M059J (cell line): ENCODE data around the gene FABP1. TPM values are rescaled to one million over a fixed set of nuclear protein-coding genes. Genes with fewer than 3 reads are reported as not detected.

Source experiments
- DNase-seq: peaks from one replicate; pipeline ENCODE4 v3.0.0-alpha.2; 2012; ENCODE audit warnings: low read depth
- total RNA-seq: library from RNA; depleted of rRNA; stranded (reverse); fragments of >200 nt; shearing (Covaris generic); gene quantifications from 2 replicates; pipeline ENCODE4 v1.2.3, GENCODE V29; 2014

FABP1 gene
- total RNA-seq, 1 experiment from 2014 or later: not detected

GRCh38 chr2:88137833-88138232 lies 10.0 kb upstream of the FABP1 start:
- no peak for DNase-seq

- DNase-seq: no peak
Observed at GRCh38 chr2:88136817-88137216, 9.0 kb upstream of the FABP1 start.

GRCh38 chr2:88133875-88134274 lies 6.0 kb upstream of the FABP1 start:
- DNase-seq: no peak

GRCh38 chr2:88131999-88132368 lies 4.1 kb upstream of the FABP1 start:
- DNase-seq: no peak

- no peak for DNase-seq
Observed at GRCh38 chr2:88131201-88131998, 3.5 kb upstream of the FABP1 start.

- no peak for DNase-seq
Observed at GRCh38 chr2:88129313-88129959, 1.6 kb upstream of the FABP1 start.

GRCh38 chr2:88128654-88129312 lies 921 bp upstream of the FABP1 start:
- no peak for DNase-seq

- no peak for DNase-seq
Observed at GRCh38 chr2:88127638-88127887, 299 bp downstream of the FABP1 start.

- DNase-seq: no peak
Observed at GRCh38 chr2:88126772-88127637, 857 bp downstream of the FABP1 start.

GRCh38 chr2:88125924-88126771 lies 1.7 kb downstream of the FABP1 start:
- DNase-seq: no peak

GRCh38 chr2:88125344-88125923 lies 2.4 kb downstream of the FABP1 start:
- DNase-seq: no peak

- DNase-seq: no peak
Observed at GRCh38 chr2:88123975-88124917, 3.6 kb downstream of the FABP1 start.

- no peak for DNase-seq
Observed at GRCh38 chr2:88123164-88123974, 4.5 kb downstream of the FABP1 start.

- DNase-seq: no peak
Observed at GRCh38 chr2:88122141-88122884, 5.5 kb downstream of the FABP1 start.

- DNase-seq: no peak
Observed at GRCh38 chr2:88121678-88122077, 6.2 kb downstream of the FABP1 start.

GRCh38 chr2:88117973-88118372 lies 9.9 kb downstream of the FABP1 start:
- no peak for DNase-seq

- no peak for DNase-seq
Observed at GRCh38 chr2:88116669-88117432, 11.0 kb downstream of the FABP1 start.
